ENCODE results near the gene CHRNA5.
"Not testable (repeated sequence)": the region's sequence is repeated elsewhere in the genome, so short reads cannot be mapped to it uniquely, and the experiment has no call there.

CHRNA5 gene

GRCh38 chr15:78598348-78598747, 33.0 kb downstream of the CHRNA5 start:
- Mint-ChIP-seq H3K27me3 (peaks cover 5 to 12% of the 10 kb centered on the region in 2 donors), H3K36me3 (no peaks in the 10 kb centered on the region), H3K27ac (no peak overlapping the region), H3K4me3 (no peak overlapping the region), H3K4me1 (no peaks in the 10 kb centered on the region), H3K9me3 (no peaks in the 10 kb centered on the region)
- ATAC-seq (replicated peaks) (no peak), DNase-seq (no peak)

GRCh38 chr15:78599189-78599588, 33.9 kb downstream of the CHRNA5 start:
- Mint-ChIP-seq H3K9me3 (no peaks in the 10 kb centered on the region), H3K27ac (no peak overlapping the region), H3K4me1 (no peaks in the 10 kb centered on the region), H3K36me3 (no peaks in the 10 kb centered on the region), H3K4me3 (no peak overlapping the region), H3K27me3 (peaks cover 11 to 20% of the 10 kb centered on the region in 2 donors)
- no peak for ATAC-seq (replicated peaks)
- no peak for DNase-seq

DNA sequence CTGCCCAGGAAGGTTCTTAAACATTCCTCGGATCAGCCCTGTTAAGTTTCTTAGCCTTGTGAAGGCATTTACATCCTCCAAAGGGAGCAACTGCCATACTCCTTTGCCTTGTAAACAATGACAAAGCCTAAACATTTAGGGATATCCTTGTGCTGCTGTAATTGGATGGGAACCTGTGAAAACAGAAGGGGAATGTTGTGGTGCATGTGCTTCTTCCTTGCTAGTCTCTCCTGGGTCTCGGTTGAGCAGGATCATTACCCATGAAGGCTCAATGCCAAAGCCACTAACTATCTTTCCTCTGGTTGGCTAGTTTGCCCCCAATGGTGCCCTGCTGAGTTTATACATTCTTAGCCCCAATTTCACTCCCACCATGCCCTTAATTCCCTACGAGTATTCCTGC, 38.1 kb downstream of the CHRNA5 start:
- Mint-ChIP-seq H3K4me1 (no peaks in the 10 kb centered on the region), H3K27me3 (peaks cover 34 to 61% of the 10 kb centered on the region in 2 donors), H3K36me3 (peaks cover 0 to under 1% of the 10 kb centered on the region in 2 donors), H3K4me3 (no peak overlapping the region), H3K9me3 (no peaks in the 10 kb centered on the region), H3K27ac (no peak overlapping the region)
- ATAC-seq (replicated peaks) (no peak), DNase-seq (no peak)

DNA sequence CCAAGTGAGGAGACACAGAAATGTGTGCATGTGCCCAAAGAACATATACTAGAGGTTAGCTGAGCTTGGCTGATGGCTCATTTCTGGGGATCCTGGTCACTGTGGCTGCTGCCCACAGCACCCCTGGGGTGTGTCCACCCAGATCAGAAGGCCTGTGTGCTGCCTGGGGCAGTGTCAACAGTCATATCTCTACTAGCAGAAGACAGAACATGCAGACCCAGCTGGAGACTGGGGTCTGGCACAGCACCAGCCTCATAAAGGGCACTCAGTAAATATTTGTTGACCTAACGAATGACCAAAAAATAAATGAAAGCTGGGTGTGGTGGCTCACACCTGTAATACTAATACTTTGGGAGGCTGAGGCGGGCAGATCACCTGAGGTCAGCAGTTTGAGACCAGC, 39.1 kb downstream of the CHRNA5 start:
- no peak overlapping the region for H3K4me3 Mint-ChIP-seq
- H3K27me3 Mint-ChIP-seq = peaks cover 38 to 67% of the 10 kb centered on the region in 2 donors
- H3K36me3 Mint-ChIP-seq = peaks cover 3 to 4% of the 10 kb centered on the region in 2 donors
- no peaks in the 10 kb centered on the region for H3K4me1 Mint-ChIP-seq
- ATAC-seq (replicated peaks) = no peak
- DNase-seq = no peak
- H3K9me3 Mint-ChIP-seq = peaks cover 0 to 1% of the 10 kb centered on the region in 2 donors
- H3K27ac Mint-ChIP-seq = no peak overlapping the region

DNA sequence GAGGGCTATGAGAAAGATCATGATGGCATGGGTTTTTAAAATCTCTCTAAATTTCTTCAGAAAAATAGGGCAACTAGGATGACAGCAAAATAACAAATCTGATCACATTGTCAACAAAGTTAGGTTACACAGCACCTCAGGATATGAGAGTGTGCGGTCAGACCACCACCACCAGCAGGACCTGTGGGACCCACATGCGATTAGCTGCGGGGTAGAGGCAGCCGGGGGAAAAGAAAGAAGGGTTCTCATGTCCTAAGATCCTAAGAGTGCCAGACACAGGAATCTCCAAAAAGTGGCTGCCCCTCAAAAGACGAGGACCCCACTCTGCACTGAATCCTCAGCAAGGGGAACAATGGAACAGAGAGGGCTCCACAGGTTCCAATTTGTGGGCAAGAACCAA, 39.9 kb downstream of the CHRNA5 start:
- Mint-ChIP-seq H3K4me1 (no peaks in the 10 kb centered on the region), H3K36me3 (peaks cover 3 to 4% of the 10 kb centered on the region in 2 donors), H3K27me3 (peaks cover 45 to 75% of the 10 kb centered on the region in 2 donors), H3K9me3 (peaks cover 1 to 4% of the 10 kb centered on the region in 2 donors), H3K27ac (no peak overlapping the region), H3K4me3 (no peak overlapping the region)
- ATAC-seq (replicated peaks) = no peak
- no peak for DNase-seq

- Mint-ChIP-seq H3K9me3 (peaks cover 1 to 4% of the 10 kb centered on the region in 2 donors), H3K4me1 (no peaks in the 10 kb centered on the region), H3K27ac (no peak overlapping the region), H3K4me3 (no peak overlapping the region), H3K36me3 (peaks cover 3 to 4% of the 10 kb centered on the region in 2 donors), H3K27me3 (peaks cover 46 to 77% of the 10 kb centered on the region in 2 donors)
- ATAC-seq (replicated peaks) (no peak), DNase-seq (no peak)
These were observed 40.4 kb downstream of the CHRNA5 start for GRCh38 chr15:78605680-78606079.

DNA sequence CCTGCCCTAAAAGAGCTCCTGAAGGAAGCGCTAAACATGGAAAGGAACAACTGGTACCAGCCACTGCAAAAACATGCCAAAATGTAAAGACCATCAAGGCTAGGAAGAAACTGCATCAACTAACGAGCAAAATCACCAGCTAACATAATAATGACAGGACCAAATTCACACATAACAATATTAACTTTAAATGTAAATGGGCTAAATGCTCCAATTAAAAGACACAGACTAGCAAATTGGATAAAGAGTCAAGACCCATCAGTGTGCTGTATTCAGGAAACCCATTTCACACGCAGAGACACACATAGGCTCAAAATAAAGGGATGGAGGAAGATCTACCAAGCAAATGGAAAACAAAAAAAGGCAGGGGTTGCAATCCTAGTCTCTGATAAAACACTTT, 44.2 kb downstream of the CHRNA5 start:
- H3K4me1 Mint-ChIP-seq; H3K36me3 Mint-ChIP-seq; ATAC-seq (replicated peaks); H3K9me3 Mint-ChIP-seq; H3K27ac Mint-ChIP-seq; DNase-seq; H3K4me3 Mint-ChIP-seq: not testable (repeated sequence)
- peaks cover 36 to 53% of the 10 kb centered on the region in 2 donors for H3K27me3 Mint-ChIP-seq

DNA sequence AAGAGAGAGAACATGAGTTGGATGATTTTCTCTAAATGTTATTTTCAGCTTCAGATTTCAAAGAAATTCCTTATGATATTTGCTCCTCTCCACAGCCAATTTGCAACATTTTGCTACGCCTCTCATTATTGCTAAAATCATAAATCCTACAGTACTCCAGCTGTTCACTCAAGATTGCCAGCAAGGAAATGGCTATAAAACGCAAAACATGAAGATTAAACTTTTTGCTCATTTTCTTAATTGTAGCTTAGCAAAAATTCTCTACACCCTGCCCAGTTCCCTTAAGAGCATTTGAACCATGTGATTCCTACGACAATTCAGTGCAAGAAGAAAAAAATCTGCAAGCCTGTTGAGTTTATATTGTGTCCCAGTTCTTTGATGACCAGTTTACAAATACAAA, 48.7 kb downstream of the CHRNA5 start:
- H3K27ac Mint-ChIP-seq = no peak overlapping the region
- H3K27me3 Mint-ChIP-seq = peaks cover 17 to 19% of the 10 kb centered on the region in 2 donors
- no peak for DNase-seq
- peaks cover 0 to 4% of the 10 kb centered on the region in 2 donors for H3K9me3 Mint-ChIP-seq
- no peak overlapping the region for H3K4me3 Mint-ChIP-seq
- no peaks in the 10 kb centered on the region for H3K36me3 Mint-ChIP-seq
- no peak for ATAC-seq (replicated peaks)
- peaks cover 0 to 4% of the 10 kb centered on the region in 2 donors for H3K4me1 Mint-ChIP-seq

DNA sequence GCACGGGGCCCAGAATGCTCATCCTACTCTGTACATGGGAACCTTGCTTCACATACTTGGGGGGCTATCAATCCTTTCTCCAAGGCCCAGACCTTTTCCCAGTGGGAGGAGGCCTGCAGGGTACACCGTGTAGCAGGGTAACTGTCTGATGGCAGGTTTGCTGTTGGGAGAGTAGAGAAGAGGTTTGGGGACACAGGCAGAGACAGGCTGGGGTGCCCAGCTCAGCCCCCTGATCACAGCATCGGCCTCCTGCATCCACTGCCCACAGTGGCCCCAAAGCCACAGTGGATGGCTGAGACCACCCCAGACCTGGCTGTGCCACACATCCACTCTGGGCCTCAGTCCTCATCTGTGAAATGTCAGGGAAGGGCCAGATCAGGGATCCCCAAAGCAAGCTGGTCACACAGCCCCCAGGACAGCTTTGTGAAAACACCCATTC, 49.9 kb downstream of the CHRNA5 start:
- Mint-ChIP-seq H3K9me3 (no peaks in the 10 kb centered on the region), H3K27ac (no peak overlapping the region), H3K4me1 (peaks cover 8 to 9% of the 10 kb centered on the region in 2 donors), H3K36me3 (no peaks in the 10 kb centered on the region), H3K27me3 (peaks cover 22% of the 10 kb centered on the region in 2 donors), H3K4me3 (no peak overlapping the region)
- DNase-seq = no peak
- ATAC-seq (replicated peaks) = no peak

DNA sequence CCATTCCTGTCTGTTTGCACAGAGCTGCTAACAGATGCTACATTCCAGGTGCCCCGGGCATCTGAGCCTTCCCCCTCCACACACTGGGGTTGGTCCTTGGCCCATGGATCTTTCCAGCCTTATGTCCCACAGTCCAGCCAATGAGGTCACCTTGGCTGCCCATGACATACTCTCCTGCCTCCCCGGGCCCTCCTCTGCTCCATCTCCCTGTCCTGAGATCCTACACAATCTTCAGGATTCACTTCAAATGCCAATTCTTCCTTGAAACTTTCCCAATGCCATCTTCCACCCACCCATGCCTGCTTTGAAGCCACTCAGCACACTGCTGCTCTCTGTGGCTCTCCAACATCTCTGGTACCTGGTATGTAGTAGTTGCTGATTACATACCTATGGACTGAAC, 51.2 kb downstream of the CHRNA5 start:
- Mint-ChIP-seq H3K27ac (no peak overlapping the region), H3K9me3 (no peaks in the 10 kb centered on the region), H3K4me1 (peaks cover 9% of the 10 kb centered on the region in 2 donors), H3K36me3 (no peaks in the 10 kb centered on the region), H3K27me3 (peaks cover 25 to 26% of the 10 kb centered on the region in 2 donors), H3K4me3 (no peak overlapping the region)
- DNase-seq = no peak
- ATAC-seq (replicated peaks) = no peak

DNA sequence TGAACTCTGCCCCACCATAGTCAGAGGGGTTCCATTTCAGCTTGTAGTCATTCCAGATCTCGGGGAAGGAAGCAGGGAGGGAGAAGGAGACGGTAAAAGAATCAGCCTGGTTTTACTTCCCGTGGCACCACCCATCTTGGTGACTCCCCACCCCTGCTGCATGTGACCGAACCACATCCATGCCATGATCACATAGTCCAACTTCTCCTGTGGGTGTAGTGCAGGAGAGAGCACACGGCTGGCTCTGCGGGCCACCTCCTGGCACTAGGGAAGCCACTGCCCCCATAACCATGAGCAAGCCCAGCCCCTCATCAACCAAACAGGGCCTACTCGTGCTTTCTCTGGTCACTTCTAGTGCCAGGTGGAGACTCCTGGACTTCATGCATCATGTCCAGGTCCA, 51.8 kb downstream of the CHRNA5 start:
- Mint-ChIP-seq H3K4me1 (peaks cover 9% of the 10 kb centered on the region in 2 donors), H3K36me3 (no peaks in the 10 kb centered on the region), H3K27me3 (peaks cover 29 to 31% of the 10 kb centered on the region in 2 donors), H3K9me3 (no peaks in the 10 kb centered on the region), H3K4me3 (no peak overlapping the region), H3K27ac (no peak overlapping the region)
- no peak for ATAC-seq (replicated peaks)
- DNase-seq = no peak

- Mint-ChIP-seq H3K27me3 (peaks cover 32 to 36% of the 10 kb centered on the region in 2 donors), H3K27ac (no peak overlapping the region)
These were observed 52.2 kb downstream of the CHRNA5 start for GRCh38 chr15:78617516-78617915.

GRCh38 chr15:78618064-78618463, 52.7 kb downstream of the CHRNA5 start:
- H3K27ac Mint-ChIP-seq = no peak overlapping the region
- no peak overlapping the region for H3K4me3 Mint-ChIP-seq
- H3K4me1 Mint-ChIP-seq = peaks cover 9% of the 10 kb centered on the region in 2 donors
- H3K9me3 Mint-ChIP-seq = no peaks in the 10 kb centered on the region
- DNase-seq (no peak), ATAC-seq (replicated peaks) (peak; percentile 12)
- no peaks in the 10 kb centered on the region for H3K36me3 Mint-ChIP-seq
- H3K27me3 Mint-ChIP-seq = peaks cover 38 to 39% of the 10 kb centered on the region in 2 donors

More at GRCh38 chr15:78617516-78617915, 52.2 kb downstream of the CHRNA5 start:
- Mint-ChIP-seq H3K36me3 (no peaks in the 10 kb centered on the region), H3K4me1 (peaks cover 9% of the 10 kb centered on the region in 2 donors), H3K9me3 (no peaks in the 10 kb centered on the region), H3K4me3 (no peak overlapping the region)
- no peak for DNase-seq
- ATAC-seq (replicated peaks) = no peak

DNA sequence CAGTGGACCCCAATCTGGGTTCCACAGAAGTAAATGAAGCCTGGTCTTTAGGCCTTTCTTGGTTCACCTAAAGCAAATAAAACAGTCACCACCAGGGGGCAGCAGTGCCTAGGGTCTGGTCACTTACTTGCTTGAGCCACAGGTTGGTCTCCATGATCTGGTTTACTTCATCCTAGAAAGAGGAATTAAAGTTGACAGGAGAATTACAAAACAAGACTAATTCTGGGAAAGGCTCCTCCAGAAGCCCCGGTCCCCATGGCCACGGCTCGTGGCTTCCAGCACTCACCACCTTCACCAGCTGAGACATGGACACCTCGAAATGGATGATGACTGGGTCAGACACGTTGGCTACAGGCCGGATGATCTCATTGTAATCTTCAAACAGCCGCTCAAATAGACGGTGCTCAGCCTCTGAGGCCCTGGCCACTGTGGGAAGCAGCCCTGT, 53.2 kb downstream of the CHRNA5 start:
- Mint-ChIP-seq H3K27ac (no peak overlapping the region), H3K36me3 (no peaks in the 10 kb centered on the region), H3K4me3 (no peak overlapping the region), H3K27me3 (peaks cover 39 to 40% of the 10 kb centered on the region in 2 donors), H3K4me1 (peaks cover 9% of the 10 kb centered on the region in 2 donors), H3K9me3 (no peaks in the 10 kb centered on the region)
- ATAC-seq (replicated peaks) (peak; percentile 77 to 84), DNase-seq (peak; percentile 62)

DNA sequence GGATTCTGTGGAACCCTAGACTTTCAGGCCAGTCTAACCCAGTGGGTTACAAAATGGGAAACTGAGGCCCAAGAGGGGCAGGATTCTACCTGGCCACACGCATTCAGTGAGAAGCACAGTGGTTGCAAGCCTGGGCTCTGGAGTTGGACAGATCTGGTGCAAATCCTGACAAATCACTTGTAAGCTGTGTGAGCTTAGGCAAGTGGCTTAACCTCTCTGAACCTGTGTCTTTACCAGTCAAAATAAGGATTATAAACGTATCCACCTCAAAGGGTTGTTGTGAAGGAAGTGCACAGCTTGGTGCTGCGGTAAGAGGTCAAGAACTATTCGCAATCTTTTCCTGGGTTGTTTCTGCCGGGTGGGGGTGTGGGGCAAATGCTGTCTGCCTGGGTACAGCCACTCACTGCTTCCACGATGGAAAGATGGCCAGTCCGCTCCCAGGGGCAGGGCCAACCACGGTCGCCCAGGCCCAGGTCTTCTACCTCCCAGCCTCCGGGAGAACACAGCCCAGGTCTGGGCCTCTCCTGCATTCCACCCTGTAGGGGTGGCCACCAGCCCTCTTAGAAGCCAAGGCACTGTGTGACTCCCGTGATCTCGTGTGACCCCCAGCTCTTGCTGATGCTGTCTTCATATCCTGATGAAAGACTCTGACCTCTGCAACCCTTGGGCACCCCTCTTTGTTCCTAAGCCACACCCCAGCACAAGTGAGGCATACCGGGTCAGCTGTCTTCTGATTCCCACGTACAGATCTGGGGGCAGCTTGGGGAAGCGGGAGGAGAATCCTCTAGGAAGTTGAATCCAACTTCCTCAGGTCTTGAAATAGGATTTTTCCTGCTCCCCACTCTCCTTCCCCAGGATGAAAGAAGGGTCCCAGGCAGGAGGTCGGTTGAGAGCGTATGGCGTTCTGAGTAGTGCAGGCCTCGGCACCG, 54.0 kb downstream of the CHRNA5 start:
- H3K27me3 Mint-ChIP-seq = peaks cover 39 to 48% of the 10 kb centered on the region in 2 donors
- DNase-seq (no peak), ATAC-seq (replicated peaks) (no peak)
- peaks cover 9% of the 10 kb centered on the region in 2 donors for H3K4me1 Mint-ChIP-seq
- H3K27ac Mint-ChIP-seq = no peak overlapping the region
- H3K9me3 Mint-ChIP-seq = no peaks in the 10 kb centered on the region
- H3K4me3 Mint-ChIP-seq = no peak overlapping the region
- H3K36me3 Mint-ChIP-seq = no peaks in the 10 kb centered on the region
